Endothelial cell of umbilical vein (primary cell): ENCODE data around the gene PLEKHH1. TPM values are rescaled to one million over a fixed set of nuclear protein-coding genes. Genes with fewer than 3 reads are reported as not detected.

ENCODE experiments used
- BruUV-seq: library from RNA; stranded (reverse); fragments of 400-500 nt; replicated peaks from 2 replicates; lab custom pipeline; 2021; lab: Mats Ljungman, UMichigan
- CTCF ChIA-PET: fragments of 300-600, 350-600 bp; sonication (Branson Sonifier 250); formaldehyde crosslinking; loops from one replicate; lab custom pipeline; 2021; ENCODE audit warnings: antibody characterized with exemption, inconsistent platforms; lab: Charles Lee
- POLR2A ChIA-PET: fragments of 300-600, 350-600 bp; sonication (Branson Sonifier 250); formaldehyde crosslinking; loops from one replicate; lab custom pipeline; 2021; ENCODE audit warnings: antibody characterized with exemption, inconsistent platforms; lab: Charles Lee
- DNase-seq: peaks from one replicate; pipeline ENCODE4 v3.0.0-alpha.2; 2011; ENCODE audit warnings: low read depth, low spot score
- FAIRE-seq: peaks from 2 replicates; lab custom pipeline; 2011; peaks lifted over from hg19 to GRCh38; lab: Jason Lieb, UNC
- H2AFZ ChIP-seq: 2 replicates; pipeline ENCODE4 v1.6.0; 2012; ENCODE audit warnings: low read depth, low read length, control low read depth, inconsistent platforms
- H3K27ac ChIP-seq: 2 replicates; pipeline ENCODE4 v1.5.1; 2011; ENCODE audit warnings: low read depth, mild to moderate bottlenecking, control low read depth, low read length, moderate library complexity; ENCODE audit not compliant: insufficient read depth
- H3K27me3 ChIP-seq, 2 experiments: 2 replicates each; pipeline versions ENCODE4 v1.6.0 to v1.6.1; 2011; ENCODE audit warnings: low read length in 2 of 2, mixed read lengths in 1 of 2; ENCODE audit not compliant: control insufficient read depth in 2 of 2, insufficient read depth in 2 of 2
- H3K36me3 ChIP-seq, 2 experiments: 2 replicates in 1 of 2; 3 replicates in 1 of 2; pipeline ENCODE4 v1.5.1; 2011; ENCODE audit warnings: low read length in 2 of 2, mild to moderate bottlenecking in 1 of 2, moderate library complexity in 1 of 2; ENCODE audit not compliant: control insufficient read depth in 2 of 2, insufficient read depth in 2 of 2; ENCODE audit errors: extremely low read depth in 1 of 2
- H3K4me1 ChIP-seq: 3 replicates; pipeline ENCODE4 v1.5.1; 2011; ENCODE audit warnings: mild to moderate bottlenecking, low read length; ENCODE audit not compliant: control insufficient read depth, insufficient read depth; ENCODE audit errors: extremely low read depth
- H3K4me2 ChIP-seq: 2 replicates; pipeline ENCODE4 v1.6.1; 2011; ENCODE audit warnings: low read length, control low read depth, mixed read lengths; ENCODE audit not compliant: insufficient read depth
- H3K4me3 ChIP-seq, 3 experiments: fragments of 200-600 bp in 1 of 3; sonication (generic), shearing (Covaris generic) in 1 of 3; replicated peaks in 1 of 3; 2 replicates each; pipeline ENCODE4 v1.5.1; 2011 to 2016; ENCODE audit warnings: control low read depth in 3 of 3, low read length in 3 of 3, mild to moderate bottlenecking in 2 of 3, inconsistent platforms in 1 of 3, low read depth in 1 of 3, moderate library complexity in 1 of 3; ENCODE audit not compliant: insufficient read depth in 1 of 3
- H3K79me2 ChIP-seq: 2 replicates; pipeline ENCODE4 v1.6.0; 2012; ENCODE audit warnings: low read length, inconsistent platforms; ENCODE audit not compliant: control insufficient read depth, insufficient read depth
- H3K9ac ChIP-seq: replicated peaks from 2 replicates; pipeline ENCODE3; 2011; ENCODE audit warnings: low read length, control low read depth; ENCODE audit not compliant: insufficient read depth; ENCODE audit errors: extremely low read depth
- H3K9me1 ChIP-seq: replicated peaks from 3 replicates; pipeline ENCODE4 v1.6.0; 2011; ENCODE audit warnings: mild to moderate bottlenecking, low read length; ENCODE audit not compliant: control insufficient read depth, insufficient read depth; ENCODE audit errors: extremely low read depth
- H3K9me3 ChIP-seq: replicated peaks from 2 replicates; pipeline ENCODE4 v1.5.1; 2012; ENCODE audit warnings: low read length, inconsistent platforms; ENCODE audit not compliant: control insufficient read depth, insufficient read depth
- H4K20me1 ChIP-seq: replicated peaks from 2 replicates; pipeline ENCODE3; 2011; ENCODE audit warnings: mild to moderate bottlenecking, low read length; ENCODE audit not compliant: control insufficient read depth, insufficient read depth; ENCODE audit errors: extremely low read depth
- EZH2 ChIP-seq: IDR thresholded peaks from 2 replicates; pipeline ENCODE4 v1.6.1; 2012; ENCODE audit warnings: borderline replicate concordance, low read depth, mild to moderate bottlenecking, moderate library complexity, low read length, inconsistent platforms; ENCODE audit not compliant: severe bottlenecking
- FOS ChIP-seq: IDR thresholded peaks from 2 replicates; pipeline ENCODE4 v1.6.1; 2011; ENCODE audit warnings: mild to moderate bottlenecking, low read length, moderate library complexity, borderline replicate concordance; ENCODE audit not compliant: insufficient read depth
- GATA2 ChIP-seq: IDR thresholded peaks from 2 replicates; pipeline ENCODE4 v1.7.0; 2011; ENCODE audit warnings: low read depth, mild to moderate bottlenecking, moderate library complexity, mixed read lengths, low read length; ENCODE audit not compliant: insufficient read length, insufficient read depth
- JUN ChIP-seq: IDR thresholded peaks from 2 replicates; pipeline ENCODE4 v1.6.1; 2011; ENCODE audit warnings: borderline replicate concordance, low read depth; ENCODE audit not compliant: insufficient read length, insufficient read depth
- MAX ChIP-seq: IDR thresholded peaks from 2 replicates; pipeline ENCODE4 v1.6.1; 2011; ENCODE audit not compliant: insufficient read depth, insufficient read length
- MYC ChIP-seq: IDR thresholded peaks from one replicate; pipeline ENCODE4 v1.6.1; 2011; ENCODE audit warnings: mild to moderate bottlenecking, low read depth, low read length
- POLR2A ChIP-seq: IDR thresholded peaks from 2 replicates; pipeline ENCODE4 v1.6.1; 2012; ENCODE audit warnings: low read depth, mild to moderate bottlenecking, control low read depth, low read length
- POLR2AphosphoS5 ChIP-seq: IDR thresholded peaks from 2 replicates; pipeline ENCODE4 v1.6.1; 2012; ENCODE audit warnings: low read depth, mild to moderate bottlenecking, control low read depth, low read length, moderate library complexity; ENCODE audit not compliant: insufficient read depth
- dilution Hi-C: fragments of 300-500 bp; cut with MboI; formaldehyde crosslinking; loops from one replicate; pipeline ENCODE4 v1.15.0; 2019; ENCODE audit warnings: low sequenced_read_pairs; ENCODE audit not compliant: extremely low pct_ligation_motif_present
- intact Hi-C: fragments of 100-400 bp; cut with micrococcal nuclease; formaldehyde crosslinking; loops from one replicate; pipeline ENCODE4 v1.10.0; 2022
- polyA plus RNA-seq, 4 experiments: library from polyadenylated mRNA; depleted of rRNA in 3 of 4; stranded (reverse) in 3 of 4; unstranded in 1 of 4; fragments of >200 nt; gene quantifications; 2 replicates each; pipeline versions ENCODE4 v1.2.1 to v1.2.3, GENCODE V29; 2011 to 2012; ENCODE audit warnings: missing spikeins in 1 of 4
- total RNA-seq: library from RNA; stranded (reverse); gene quantifications from 2 replicates; pipeline ENCODE4 v1.2.3, GENCODE V29; 2021
- TF ChIP-seq, protein P1 (sequence below), 2 donors: IDR thresholded peaks; 1 replicate in 1 of 2; 2 replicates in 1 of 2; pipeline ENCODE4 v1.5.1; 2011; ENCODE audit warnings: low read length in 2 of 2, mild to moderate bottlenecking in 2 of 2, moderate library complexity in 2 of 2, control low read depth in 1 of 2, inconsistent platforms in 1 of 2, low read depth in 1 of 2; ENCODE audit not compliant: insufficient read depth in 1 of 2; ENCODE audit errors: extremely low read depth in 1 of 2

The PLEKHH1 gene
- total and polyA plus RNA-seq, 2 donors (not counting 3 experiments of a cell fraction or from before 2014, with no cell fraction given): 0.17 to 0.71 TPM

- no peaks in the 10 kb centered on the region for H3K79me2 ChIP-seq
- no peak for FAIRE-seq
- H3K36me3 ChIP-seq: no peaks in the 10 kb centered on the region
- no peak overlapping the region for H3K4me3 ChIP-seq
- no peaks in the 10 kb centered on the region for H3K9me3 ChIP-seq
- BruUV-seq: no TSS peak
- no peak overlapping the region for H3K4me2 ChIP-seq
- dilution Hi-C loops: no loop called here
- no peak for DNase-seq
- H3K9ac ChIP-seq: no peak overlapping the region
- H3K27me3 ChIP-seq: peaks cover 27 to 36% of the 10 kb centered on the region in 2 experiments
- POLR2A ChIA-PET: no interaction called here
- CTCF ChIA-PET: interaction anchor here (0.8 to 2.0 kb wide), 5 partner anchors 11 to 180 kb away, joined by 3 to 16 read pairs (median 3); no protein-coding TSS in a partner anchor
- H4K20me1 ChIP-seq: no peaks in the 10 kb centered on the region
- H3K4me1 ChIP-seq: no peaks in the 10 kb centered on the region
- TF ChIP-seq POLR2A (no peak), JUN (no peak), GATA2 (no peak), MAX (no peak), EZH2 (no peak), POLR2AphosphoS5 (no peak), MYC (no peak), FOS (no peak)
- TF ChIP-seq, protein P1, sequence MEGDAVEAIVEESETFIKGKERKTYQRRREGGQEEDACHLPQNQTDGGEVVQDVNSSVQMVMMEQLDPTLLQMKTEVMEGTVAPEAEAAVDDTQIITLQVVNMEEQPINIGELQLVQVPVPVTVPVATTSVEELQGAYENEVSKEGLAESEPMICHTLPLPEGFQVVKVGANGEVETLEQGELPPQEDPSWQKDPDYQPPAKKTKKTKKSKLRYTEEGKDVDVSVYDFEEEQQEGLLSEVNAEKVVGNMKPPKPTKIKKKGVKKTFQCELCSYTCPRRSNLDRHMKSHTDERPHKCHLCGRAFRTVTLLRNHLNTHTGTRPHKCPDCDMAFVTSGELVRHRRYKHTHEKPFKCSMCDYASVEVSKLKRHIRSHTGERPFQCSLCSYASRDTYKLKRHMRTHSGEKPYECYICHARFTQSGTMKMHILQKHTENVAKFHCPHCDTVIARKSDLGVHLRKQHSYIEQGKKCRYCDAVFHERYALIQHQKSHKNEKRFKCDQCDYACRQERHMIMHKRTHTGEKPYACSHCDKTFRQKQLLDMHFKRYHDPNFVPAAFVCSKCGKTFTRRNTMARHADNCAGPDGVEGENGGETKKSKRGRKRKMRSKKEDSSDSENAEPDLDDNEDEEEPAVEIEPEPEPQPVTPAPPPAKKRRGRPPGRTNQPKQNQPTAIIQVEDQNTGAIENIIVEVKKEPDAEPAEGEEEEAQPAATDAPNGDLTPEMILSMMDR (IDR thresholded peaks at IDR 0.05; ENCODE audit: extremely low read depth in 1 of 2, insufficient read depth in 1 of 2, low read depth in 1 of 2, low read length in 2 of 2): no peak
- no peaks in the 10 kb centered on the region for H3K9me1 ChIP-seq
- no peak overlapping the region for H2AFZ ChIP-seq
- no peak overlapping the region for H3K27ac ChIP-seq
- intact Hi-C loops: no loop called here
Observed at GRCh38 chr14:67524634-67524963, 8.5 kb upstream of the PLEKHH1 start.
